T-helper 1 cell treated with Interleukin-12 subunit alpha and Interleukin-12 subunit beta and Interleukin-4 antibody, amounts not matched to agents 30 μg/mL and 1 μg/mL, for 36 hours (primary cell): Measurements from ENCODE around the gene MAOB.
"Not testable (repeated sequence)": the region's sequence is repeated elsewhere in the genome, so short reads cannot be mapped to it uniquely, and the experiment has no call there.

Experiments
- H3K27ac Mint-ChIP-seq: one replicate; pipeline ENCODE4 v1.8.0; 2021; ENCODE audit warnings: mild to moderate bottlenecking, mixed read lengths
- H3K27me3 Mint-ChIP-seq: one replicate; pipeline ENCODE4 v1.8.0; 2021; ENCODE audit warnings: low read depth, mixed read lengths
- H3K36me3 Mint-ChIP-seq: one replicate; pipeline ENCODE4 v1.8.0; 2021; ENCODE audit warnings: low read depth, mixed read lengths
- H3K4me1 Mint-ChIP-seq: one replicate; pipeline ENCODE4 v1.8.0; 2021; ENCODE audit warnings: low read depth, mixed read lengths
- H3K4me3 Mint-ChIP-seq: one replicate; pipeline ENCODE4 v1.8.0; 2021; ENCODE audit warnings: mild to moderate bottlenecking, moderate library complexity, mixed read lengths
- H3K9me3 Mint-ChIP-seq: one replicate; pipeline ENCODE4 v1.8.0; 2021; ENCODE audit warnings: mixed read lengths

MAOB gene

DNA sequence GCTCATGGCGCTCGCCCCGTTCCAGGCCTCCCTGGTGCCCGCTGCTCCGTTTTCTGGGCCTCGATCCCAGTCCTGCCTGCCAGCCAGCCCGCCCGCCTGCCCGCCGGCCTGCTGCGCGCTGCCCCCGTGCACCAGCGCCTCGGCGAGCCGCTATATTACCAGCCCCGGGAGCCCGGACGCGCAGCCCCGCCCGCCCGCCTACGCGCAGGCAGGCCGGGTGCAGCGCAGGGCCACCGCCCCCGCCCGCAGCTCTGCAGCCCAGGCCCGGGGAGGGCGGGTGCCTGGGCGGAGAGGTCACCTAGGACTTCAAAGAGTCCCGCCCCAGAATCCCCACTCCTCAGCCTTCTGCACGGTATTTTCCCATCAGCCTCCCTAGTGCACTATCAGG is at the start of gene MAOB:
MAOB (minus strand) TSS at position 157 of the 388 bp plus-strand sequence; CDS start at position 6, 151 bp downstream.
- no peak within 1 kb of the TSS for H3K27ac Mint-ChIP-seq
- no peak within 1 kb of the TSS for H3K4me3 Mint-ChIP-seq
- H3K36me3 Mint-ChIP-seq = no peaks in the 10 kb centered on the region
- peaks cover 14% of the 10 kb centered on the region for H3K27me3 Mint-ChIP-seq
- no peaks in the 10 kb centered on the region for H3K9me3 Mint-ChIP-seq
- H3K4me1 Mint-ChIP-seq = no peaks in the 10 kb centered on the region

DNA sequence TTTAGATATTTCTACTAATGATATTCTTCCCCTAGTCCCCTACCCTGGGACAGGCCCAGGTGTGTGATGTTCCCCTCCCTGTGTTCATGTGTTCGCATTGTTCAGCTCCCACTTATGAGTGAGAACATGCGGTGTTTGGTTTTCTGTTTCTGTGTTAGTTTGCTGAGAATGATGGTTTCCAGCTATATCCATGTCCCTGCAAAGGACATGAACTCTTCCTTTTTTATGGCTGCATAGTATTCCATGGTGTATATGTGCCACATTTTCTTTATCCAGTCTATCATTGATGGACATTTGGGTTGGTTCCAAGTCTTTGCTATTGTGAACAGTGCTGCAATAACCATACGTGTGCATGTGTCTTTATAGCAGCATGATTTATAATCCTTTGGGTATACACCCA is 39.8 kb upstream of the MAOB start:
- H3K27ac Mint-ChIP-seq, H3K27me3 Mint-ChIP-seq, H3K4me3 Mint-ChIP-seq, H3K4me1 Mint-ChIP-seq, H3K9me3 Mint-ChIP-seq, H3K36me3 Mint-ChIP-seq: not testable (repeated sequence)

DNA sequence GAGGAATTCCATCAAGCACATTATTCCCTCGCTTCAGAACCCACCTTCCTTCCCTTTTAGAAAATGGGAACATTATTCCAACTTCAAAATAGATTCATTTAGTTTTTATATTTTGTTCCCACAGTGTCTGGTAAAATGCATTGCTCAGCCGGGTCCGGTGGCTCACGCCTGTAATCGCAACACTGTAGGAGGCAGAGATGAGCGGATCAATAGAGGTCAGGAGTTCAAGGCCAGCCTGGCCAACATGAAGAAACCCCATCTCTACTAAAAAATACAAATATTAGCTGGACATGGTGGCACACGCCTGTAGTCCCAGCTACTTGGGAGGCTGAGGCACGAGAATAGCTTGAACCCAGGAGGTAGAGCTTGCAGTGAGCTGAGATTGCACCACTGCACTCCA is 28.5 kb upstream of the MAOB start:
- H3K27ac Mint-ChIP-seq, H3K4me1 Mint-ChIP-seq, H3K27me3 Mint-ChIP-seq, H3K36me3 Mint-ChIP-seq, H3K9me3 Mint-ChIP-seq, H3K4me3 Mint-ChIP-seq: not testable (repeated sequence)

DNA sequence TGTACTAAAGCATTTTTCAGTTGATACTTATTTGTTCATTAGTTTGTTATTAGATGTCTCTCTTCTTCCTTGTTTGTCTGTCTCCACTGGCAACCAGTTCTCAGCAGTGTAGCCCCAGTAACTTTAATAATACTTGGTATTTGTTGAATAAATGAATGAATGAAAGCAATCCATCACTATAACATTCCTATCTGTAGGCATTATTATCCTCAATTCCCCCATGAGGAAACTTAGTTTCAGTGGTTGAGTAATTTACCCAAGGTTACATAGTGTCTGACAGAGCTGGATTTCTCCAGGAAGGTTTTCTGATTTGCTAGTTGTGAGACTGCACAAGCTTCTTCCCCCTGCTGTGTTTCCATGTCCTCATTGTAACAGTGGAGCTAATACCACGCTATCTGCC is 27.8 kb upstream of the MAOB start:
- no peaks in the 10 kb centered on the region for H3K4me1 Mint-ChIP-seq
- H3K4me3 Mint-ChIP-seq = no peak overlapping the region
- H3K27me3 Mint-ChIP-seq = peaks cover 3% of the 10 kb centered on the region
- H3K36me3 Mint-ChIP-seq = no peaks in the 10 kb centered on the region
- no peak overlapping the region for H3K27ac Mint-ChIP-seq
- H3K9me3 Mint-ChIP-seq = no peaks in the 10 kb centered on the region

DNA sequence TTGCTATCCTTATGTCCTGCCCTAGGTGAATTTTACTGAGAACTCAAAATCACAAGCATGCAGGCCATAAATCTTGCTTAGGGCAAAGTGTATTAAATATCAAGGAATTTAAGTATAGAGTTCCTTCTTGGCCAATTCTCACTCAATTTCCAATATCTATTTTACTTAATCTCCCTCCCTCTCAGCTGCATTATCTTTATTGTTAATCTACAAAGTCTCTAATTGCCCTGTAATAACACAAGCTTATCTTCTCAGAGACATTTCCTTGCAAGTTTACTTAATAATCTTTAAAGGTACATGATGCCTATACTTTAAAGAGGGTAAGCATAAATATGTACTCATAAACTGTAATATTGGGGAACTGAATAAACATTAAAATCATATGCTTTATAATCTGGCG is 26.9 kb upstream of the MAOB start:
- Mint-ChIP-seq H3K4me1 (no peaks in the 10 kb centered on the region), H3K9me3 (no peaks in the 10 kb centered on the region), H3K27ac (no peak overlapping the region), H3K36me3 (no peaks in the 10 kb centered on the region), H3K4me3 (no peak overlapping the region), H3K27me3 (peaks cover 3% of the 10 kb centered on the region)

DNA sequence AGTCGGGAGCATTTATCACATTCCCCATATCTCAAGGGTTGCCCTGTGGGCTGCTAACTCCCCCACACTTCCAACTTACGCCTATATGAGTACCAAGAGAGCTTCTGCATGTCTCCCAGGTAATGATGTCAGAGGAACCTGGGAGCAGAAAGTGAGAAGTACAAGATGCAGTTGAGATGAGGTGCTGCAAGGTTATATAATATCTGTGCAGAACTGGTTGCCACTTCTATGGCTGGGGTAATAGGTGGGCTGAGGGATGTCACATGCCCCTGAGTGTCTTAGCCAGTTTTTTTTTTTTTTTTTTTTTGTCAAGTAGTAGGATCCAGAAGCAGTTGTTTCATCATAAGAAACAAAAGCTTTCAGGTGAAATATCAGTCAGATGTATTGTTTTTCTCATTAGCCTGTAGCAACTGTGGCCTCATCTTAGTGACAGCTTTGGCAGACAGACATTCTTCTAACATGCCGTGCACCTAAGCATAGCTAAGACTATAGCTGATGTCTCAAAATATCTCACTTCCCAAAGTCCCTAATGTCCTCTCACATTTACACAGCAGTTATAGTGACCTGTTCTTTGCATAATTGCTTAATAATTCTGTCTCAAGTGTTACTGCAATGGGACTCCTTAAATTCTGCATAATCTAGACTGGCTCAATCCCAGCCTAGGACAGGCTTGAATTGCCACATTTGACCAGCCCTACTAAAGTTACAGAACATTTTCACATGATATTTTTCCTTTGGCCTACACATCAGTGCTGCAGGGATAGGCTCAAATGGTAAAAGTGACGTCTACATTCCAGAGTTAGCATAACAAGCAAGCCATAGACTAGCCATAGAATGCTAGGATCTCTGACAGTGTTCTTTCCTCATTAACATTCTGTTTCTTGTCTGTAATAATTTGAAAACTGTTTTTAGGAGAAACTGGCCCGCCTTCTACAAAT is 17.9 kb upstream of the MAOB start:
- no peak overlapping the region for H3K4me3 Mint-ChIP-seq
- no peaks in the 10 kb centered on the region for H3K9me3 Mint-ChIP-seq
- no peaks in the 10 kb centered on the region for H3K27me3 Mint-ChIP-seq
- H3K27ac Mint-ChIP-seq = no peak overlapping the region
- H3K4me1 Mint-ChIP-seq = no peaks in the 10 kb centered on the region
- H3K36me3 Mint-ChIP-seq = no peaks in the 10 kb centered on the region

DNA sequence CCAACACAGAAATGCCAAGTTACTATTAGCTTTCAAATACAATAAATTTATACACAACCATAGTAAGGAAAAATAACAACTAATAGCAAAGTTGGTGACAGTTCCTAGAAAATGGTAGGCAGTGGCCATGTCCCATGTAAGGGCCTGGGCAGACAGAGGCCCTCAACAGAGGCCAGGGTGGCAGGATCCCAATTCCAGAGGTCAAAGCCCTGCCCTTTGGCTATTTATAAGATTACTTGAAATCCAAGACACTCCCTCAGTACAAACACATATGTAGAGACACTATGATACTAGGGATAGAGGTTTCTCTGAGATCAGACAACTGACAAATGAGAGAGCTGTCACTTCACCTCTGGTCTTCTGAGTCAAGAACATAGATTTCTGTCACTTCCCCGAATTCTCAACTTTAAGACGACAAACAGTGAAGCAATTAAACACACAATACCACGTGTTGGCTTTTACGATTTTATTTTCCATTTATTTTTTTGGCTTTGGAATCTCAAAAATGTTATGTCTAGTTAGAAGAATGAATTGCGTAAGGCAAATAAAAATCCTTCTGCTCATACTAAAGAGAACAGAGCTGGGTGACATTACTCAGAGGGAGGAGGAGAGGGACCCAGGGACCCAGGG is 16.3 kb upstream of the MAOB start:
- H3K4me3 Mint-ChIP-seq = no peak overlapping the region
- no peak overlapping the region for H3K27ac Mint-ChIP-seq
- H3K27me3 Mint-ChIP-seq = no peaks in the 10 kb centered on the region
- H3K36me3 Mint-ChIP-seq = no peaks in the 10 kb centered on the region
- H3K4me1 Mint-ChIP-seq = no peaks in the 10 kb centered on the region
- H3K9me3 Mint-ChIP-seq = no peaks in the 10 kb centered on the region

DNA sequence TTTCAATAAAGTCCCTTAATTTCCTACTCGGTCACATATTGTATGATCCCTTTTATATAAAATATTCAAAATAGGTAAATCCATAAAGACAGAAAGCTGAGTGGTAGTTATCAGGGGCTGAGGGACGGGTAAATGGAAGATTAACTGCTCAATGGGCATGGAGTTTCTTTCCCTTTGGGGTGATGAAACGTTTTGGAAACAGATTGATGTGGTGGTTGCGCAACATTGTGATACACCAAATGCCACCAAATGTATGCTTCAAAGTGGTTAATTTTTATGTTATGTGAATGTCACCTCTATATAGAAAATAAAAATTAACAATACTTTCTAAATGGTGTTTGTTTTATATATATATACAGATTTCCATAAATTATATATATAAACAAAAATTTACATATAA is 15.0 kb upstream of the MAOB start:
- H3K27ac Mint-ChIP-seq = no peak overlapping the region
- H3K27me3 Mint-ChIP-seq = no peaks in the 10 kb centered on the region
- H3K4me1 Mint-ChIP-seq = no peaks in the 10 kb centered on the region
- H3K4me3 Mint-ChIP-seq = no peak overlapping the region
- no peaks in the 10 kb centered on the region for H3K9me3 Mint-ChIP-seq
- H3K36me3 Mint-ChIP-seq = no peaks in the 10 kb centered on the region

DNA sequence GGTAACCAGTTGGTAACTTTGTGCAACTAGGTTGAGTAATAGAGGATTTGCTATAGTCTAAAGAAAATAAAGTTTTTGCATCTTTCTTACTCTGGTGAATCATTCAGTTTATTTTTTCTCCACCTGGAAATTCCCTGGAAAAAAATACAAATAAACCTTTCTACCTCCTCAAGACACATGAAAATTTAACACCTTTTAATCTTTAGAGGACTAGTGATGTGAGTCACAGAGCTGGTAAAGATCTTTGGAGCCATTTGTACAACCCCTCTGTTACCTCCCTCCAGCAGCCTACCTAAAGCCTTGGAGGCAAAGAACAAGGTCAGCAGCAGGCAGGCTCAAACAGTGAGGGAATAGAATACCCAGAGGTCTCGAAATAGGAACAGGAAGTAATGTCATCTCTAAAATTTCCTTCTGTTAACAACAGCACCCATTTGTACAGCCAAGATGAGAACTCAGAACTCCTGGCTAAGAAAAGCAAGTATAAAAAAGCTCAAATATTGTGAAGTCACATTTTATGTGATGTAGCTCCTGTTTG is 10.2 kb upstream of the MAOB start:
- H3K27ac Mint-ChIP-seq = no peak overlapping the region
- no peaks in the 10 kb centered on the region for H3K4me1 Mint-ChIP-seq
- H3K9me3 Mint-ChIP-seq = no peaks in the 10 kb centered on the region
- no peaks in the 10 kb centered on the region for H3K36me3 Mint-ChIP-seq
- no peaks in the 10 kb centered on the region for H3K27me3 Mint-ChIP-seq
- H3K4me3 Mint-ChIP-seq = no peak overlapping the region

DNA sequence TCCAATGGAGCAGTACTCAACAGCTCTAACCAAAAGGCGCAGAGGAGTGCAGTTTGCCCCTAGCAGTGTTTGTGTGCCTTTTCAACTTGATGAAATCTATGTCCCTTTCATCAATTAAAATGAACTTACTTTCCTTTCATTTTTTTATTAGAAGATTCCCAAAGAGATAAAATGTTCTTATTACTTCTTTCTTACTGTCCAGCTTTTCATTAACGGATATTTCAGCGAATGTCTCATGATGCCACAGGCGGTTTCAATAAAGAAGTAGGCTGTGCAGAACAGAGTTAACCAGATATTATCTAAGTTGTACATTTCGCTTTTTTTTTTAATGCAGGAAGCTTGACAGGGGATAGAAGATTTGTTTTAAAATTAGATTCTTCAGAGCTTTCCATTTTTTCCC is 3.4 kb upstream of the MAOB start:
- Mint-ChIP-seq H3K27me3 (peaks cover 4% of the 10 kb centered on the region), H3K27ac (no peak overlapping the region), H3K9me3 (no peaks in the 10 kb centered on the region), H3K36me3 (no peaks in the 10 kb centered on the region), H3K4me1 (no peaks in the 10 kb centered on the region), H3K4me3 (no peak overlapping the region)

DNA sequence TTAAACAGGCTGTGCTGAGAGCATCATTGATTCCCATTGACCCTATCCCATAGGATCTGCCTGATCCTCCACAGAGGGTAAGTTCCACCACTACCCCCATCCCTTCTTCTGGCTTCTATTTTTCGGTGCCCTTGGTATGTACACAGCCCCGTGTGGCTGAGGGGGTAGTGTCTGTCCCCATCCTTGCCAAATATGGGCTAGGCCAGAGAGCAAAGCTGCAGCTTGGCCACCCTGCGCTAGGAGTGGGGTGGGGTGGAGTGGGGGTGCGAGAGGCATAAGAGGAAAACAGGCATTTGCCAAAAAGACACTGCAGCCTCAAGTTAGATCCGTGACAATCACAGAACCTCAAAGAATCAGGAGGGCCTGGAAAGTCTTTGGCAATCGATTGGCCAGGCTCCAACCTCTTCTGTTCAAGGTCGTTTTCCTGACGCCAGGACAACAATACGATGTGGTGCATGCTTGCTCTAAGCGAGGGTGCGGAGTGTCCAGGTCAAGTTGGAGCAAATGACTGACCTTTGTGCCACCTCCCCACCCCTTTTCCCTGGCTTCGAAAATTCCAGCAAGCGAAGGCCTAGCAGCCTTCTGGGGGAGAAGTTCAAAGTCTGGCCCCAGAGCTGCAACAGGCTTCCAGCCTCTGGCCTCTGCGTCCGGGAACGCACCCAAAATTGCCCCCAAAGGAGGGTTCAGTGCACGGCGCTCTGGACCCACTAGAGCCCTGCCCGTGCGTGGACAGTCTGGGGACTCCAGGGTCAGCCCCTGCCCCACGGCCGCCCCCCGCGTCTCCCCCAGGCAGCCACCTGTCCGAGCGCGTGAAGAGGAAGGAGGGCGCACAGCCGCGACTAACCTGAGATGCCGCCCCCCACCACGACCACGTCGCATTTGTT is 598 bp downstream of the MAOB start:
- Mint-ChIP-seq H3K9me3 (no peaks in the 10 kb centered on the region), H3K36me3 (no peaks in the 10 kb centered on the region), H3K4me1 (no peaks in the 10 kb centered on the region), H3K27me3 (peaks cover 14% of the 10 kb centered on the region), H3K4me3 (no peak overlapping the region), H3K27ac (no peak overlapping the region)

DNA sequence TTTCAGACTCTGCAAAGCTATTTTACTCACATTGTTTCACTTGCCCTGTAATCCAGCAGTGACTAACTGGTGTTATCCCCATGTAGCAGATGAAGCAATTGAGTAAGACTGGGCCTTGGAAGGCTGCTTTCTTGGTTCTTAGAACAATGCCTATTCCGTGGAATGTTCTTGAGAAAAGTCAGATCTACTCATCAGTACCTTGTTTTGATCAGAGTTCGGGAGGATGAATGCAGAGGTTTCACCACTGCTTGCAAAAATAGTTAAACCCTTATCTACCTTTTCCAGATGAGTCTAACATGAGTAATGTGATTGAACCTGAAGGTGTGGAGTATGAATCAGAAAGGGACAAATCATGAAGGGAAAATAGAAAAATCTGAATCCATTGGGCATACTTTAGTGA is 1.8 kb downstream of the MAOB start:
- Mint-ChIP-seq H3K9me3 (no peaks in the 10 kb centered on the region), H3K4me3 (no peak overlapping the region), H3K27ac (no peak overlapping the region), H3K4me1 (no peaks in the 10 kb centered on the region), H3K36me3 (no peaks in the 10 kb centered on the region), H3K27me3 (peaks cover 14% of the 10 kb centered on the region)

DNA sequence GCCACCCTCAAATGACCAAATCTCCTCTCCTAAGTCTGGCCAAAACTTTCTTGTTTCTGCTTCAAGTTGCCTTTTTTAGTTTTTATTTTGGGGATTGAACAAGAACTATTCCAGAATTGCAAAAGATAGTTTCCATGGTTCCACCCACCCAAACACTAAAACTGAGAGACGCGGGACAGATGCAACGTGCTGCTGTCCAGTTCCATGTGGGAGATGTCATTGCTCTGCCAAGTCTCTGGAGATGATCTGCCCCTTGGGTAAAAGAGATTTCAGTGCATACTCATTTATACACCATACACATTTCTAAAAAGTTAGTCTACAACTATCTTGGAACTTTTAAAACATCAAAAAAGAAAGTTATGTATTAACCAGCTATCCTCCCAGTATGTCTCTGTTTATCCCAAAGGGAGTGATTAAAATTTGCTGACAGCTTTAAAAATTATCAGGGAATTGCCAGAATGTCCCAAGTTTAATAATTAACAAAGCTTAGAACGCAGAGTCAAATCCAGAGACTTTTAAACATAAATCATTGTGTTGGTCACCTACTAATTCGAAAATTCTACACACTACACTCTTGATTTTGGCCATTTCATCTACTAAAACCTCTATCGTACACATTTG is 3.2 kb downstream of the MAOB start:
- Mint-ChIP-seq H3K4me3 (no peak overlapping the region), H3K36me3 (no peaks in the 10 kb centered on the region), H3K27ac (no peak overlapping the region), H3K9me3 (no peaks in the 10 kb centered on the region), H3K4me1 (no peaks in the 10 kb centered on the region), H3K27me3 (peaks cover 14% of the 10 kb centered on the region)

DNA sequence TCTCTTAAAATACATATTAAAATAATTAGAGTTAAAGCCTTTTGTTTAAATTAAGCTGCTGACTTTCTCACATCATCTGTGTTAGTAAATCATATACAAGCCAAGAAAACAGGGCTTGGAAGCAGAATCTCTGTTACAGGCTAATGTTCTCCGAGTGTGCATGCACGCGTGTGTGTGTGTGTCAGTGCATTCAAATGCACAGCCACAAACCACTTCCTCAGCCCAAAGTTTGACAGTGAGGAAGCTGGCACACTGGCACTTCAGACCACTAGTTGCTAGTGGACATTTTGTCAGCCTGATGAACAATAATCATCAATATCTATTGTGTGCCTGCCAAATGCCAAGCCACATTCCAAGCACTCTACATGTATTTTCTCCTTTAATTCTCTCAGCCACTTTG is 5.6 kb downstream of the MAOB start:
- no peak overlapping the region for H3K4me3 Mint-ChIP-seq

More for the DNA sequence above, 5.6 kb downstream of the MAOB start:
- Mint-ChIP-seq H3K27ac (no peak overlapping the region), H3K36me3 (no peaks in the 10 kb centered on the region), H3K4me1 (no peaks in the 10 kb centered on the region), H3K27me3 (peaks cover 10% of the 10 kb centered on the region), H3K9me3 (no peaks in the 10 kb centered on the region)
